DOHH2 (cell line): ENCODE measurements around the gene ERC2.

Experiments used
- H3F3A ChIP-seq: fragments of 200-600 bp; sonication (generic), shearing (Covaris generic); 2 replicates; pipeline ENCODE4 v1.6.0; 2016; ENCODE audit warnings: antibody characterized with exemption, mild to moderate bottlenecking; ENCODE audit not compliant: control insufficient read depth, insufficient read depth
- H3K27ac ChIP-seq: fragments of 200-600 bp; sonication (generic); 2 replicates; pipeline ENCODE4 v1.5.1; 2014; ENCODE audit warnings: low read depth, mild to moderate bottlenecking, low read length, moderate library complexity
- H3K27me3 ChIP-seq: fragments of 200-600 bp; sonication (generic); 2 replicates; pipeline ENCODE4 v1.6.1; 2014; ENCODE audit warnings: mild to moderate bottlenecking, low read length, mixed read lengths; ENCODE audit not compliant: control insufficient read depth
- H3K36me3 ChIP-seq: fragments of 200-600 bp; sonication (generic); 2 replicates; pipeline ENCODE4 v1.6.1; 2014; ENCODE audit warnings: mild to moderate bottlenecking, low read length, moderate library complexity, mixed read lengths; ENCODE audit not compliant: control insufficient read depth
- H3K4me1 ChIP-seq: fragments of 200-600 bp; sonication (generic); 2 replicates; pipeline ENCODE4 v1.6.1; 2014; ENCODE audit warnings: mild to moderate bottlenecking, low read length, mixed read lengths; ENCODE audit not compliant: control insufficient read depth
- H3K4me2 ChIP-seq: fragments of 200-600 bp; sonication (generic); 2 replicates; pipeline ENCODE4 v1.6.0; 2014; ENCODE audit warnings: mild to moderate bottlenecking, low read length, moderate library complexity
- H3K4me3 ChIP-seq: fragments of 200-600 bp; sonication (generic); 2 replicates; pipeline ENCODE4 v1.5.1; 2014; ENCODE audit warnings: mild to moderate bottlenecking, low read length, mixed read lengths
- H3K79me2 ChIP-seq: fragments of 200-600 bp; sonication (generic); 2 replicates; pipeline ENCODE4 v1.6.1; 2014; ENCODE audit warnings: mild to moderate bottlenecking, low read length, mixed read lengths; ENCODE audit not compliant: control insufficient read depth
- H3K9me2 ChIP-seq: fragments of 200-600 bp; sonication (generic); replicated peaks from 2 replicates; pipeline ENCODE4 v1.6.1; 2014; ENCODE audit warnings: mild to moderate bottlenecking, low read length, mixed read lengths; ENCODE audit not compliant: control insufficient read depth
- H3K9me3 ChIP-seq: fragments of 200-600 bp; sonication (generic); 2 replicates; pipeline ENCODE4 v1.6.1; 2014; ENCODE audit warnings: antibody characterized with exemption, low read length, mixed read lengths; ENCODE audit not compliant: control insufficient read depth, insufficient read depth
- H4K20me1 ChIP-seq: fragments of 200-600 bp; sonication (generic); 2 replicates; pipeline ENCODE4 v1.6.0; 2014; ENCODE audit warnings: low read depth, mild to moderate bottlenecking, antibody characterized with exemption, low read length, moderate library complexity; ENCODE audit not compliant: control insufficient read depth, insufficient read depth
- EZH2phosphoT487 ChIP-seq: fragments of 200-600 bp; sonication (generic); IDR thresholded peaks from 2 replicates; pipeline ENCODE4 v1.6.1; 2017; ENCODE audit warnings: borderline replicate concordance, mild to moderate bottlenecking, antibody characterized with exemption, low read length, moderate library complexity, mixed read lengths
- TF ChIP-seq, protein P1 (sequence below): fragments of 200-600 bp; sonication (generic); IDR thresholded peaks from one replicate; pipeline ENCODE4 v1.5.1; 2014; ENCODE audit warnings: antibody characterized with exemption, mild to moderate bottlenecking, low read depth, low read length; ENCODE audit not compliant: poor library complexity, severe bottlenecking

ERC2 gene

GRCh38 chr3:56366641-56367162 is 101.6 kb downstream of the ERC2 start:
- no peak overlapping the region for H3K4me3 ChIP-seq
- H3K36me3 ChIP-seq = no peaks in the 10 kb centered on the region
- H3K9me2 ChIP-seq = no peaks in the 10 kb centered on the region
- no peaks in the 10 kb centered on the region for H3K27me3 ChIP-seq
- TF ChIP-seq, protein P1, sequence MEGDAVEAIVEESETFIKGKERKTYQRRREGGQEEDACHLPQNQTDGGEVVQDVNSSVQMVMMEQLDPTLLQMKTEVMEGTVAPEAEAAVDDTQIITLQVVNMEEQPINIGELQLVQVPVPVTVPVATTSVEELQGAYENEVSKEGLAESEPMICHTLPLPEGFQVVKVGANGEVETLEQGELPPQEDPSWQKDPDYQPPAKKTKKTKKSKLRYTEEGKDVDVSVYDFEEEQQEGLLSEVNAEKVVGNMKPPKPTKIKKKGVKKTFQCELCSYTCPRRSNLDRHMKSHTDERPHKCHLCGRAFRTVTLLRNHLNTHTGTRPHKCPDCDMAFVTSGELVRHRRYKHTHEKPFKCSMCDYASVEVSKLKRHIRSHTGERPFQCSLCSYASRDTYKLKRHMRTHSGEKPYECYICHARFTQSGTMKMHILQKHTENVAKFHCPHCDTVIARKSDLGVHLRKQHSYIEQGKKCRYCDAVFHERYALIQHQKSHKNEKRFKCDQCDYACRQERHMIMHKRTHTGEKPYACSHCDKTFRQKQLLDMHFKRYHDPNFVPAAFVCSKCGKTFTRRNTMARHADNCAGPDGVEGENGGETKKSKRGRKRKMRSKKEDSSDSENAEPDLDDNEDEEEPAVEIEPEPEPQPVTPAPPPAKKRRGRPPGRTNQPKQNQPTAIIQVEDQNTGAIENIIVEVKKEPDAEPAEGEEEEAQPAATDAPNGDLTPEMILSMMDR = no peak
- TF ChIP-seq EZH2phosphoT487 = no peak
- H3K4me1 ChIP-seq = no peaks in the 10 kb centered on the region
- no peak overlapping the region for H3K27ac ChIP-seq
- H3K4me2 ChIP-seq = no peak overlapping the region
- no peaks in the 10 kb centered on the region for H3K9me3 ChIP-seq
- no peaks in the 10 kb centered on the region for H3F3A ChIP-seq
- no peaks in the 10 kb centered on the region for H3K79me2 ChIP-seq
- H4K20me1 ChIP-seq = no peaks in the 10 kb centered on the region

DNA sequence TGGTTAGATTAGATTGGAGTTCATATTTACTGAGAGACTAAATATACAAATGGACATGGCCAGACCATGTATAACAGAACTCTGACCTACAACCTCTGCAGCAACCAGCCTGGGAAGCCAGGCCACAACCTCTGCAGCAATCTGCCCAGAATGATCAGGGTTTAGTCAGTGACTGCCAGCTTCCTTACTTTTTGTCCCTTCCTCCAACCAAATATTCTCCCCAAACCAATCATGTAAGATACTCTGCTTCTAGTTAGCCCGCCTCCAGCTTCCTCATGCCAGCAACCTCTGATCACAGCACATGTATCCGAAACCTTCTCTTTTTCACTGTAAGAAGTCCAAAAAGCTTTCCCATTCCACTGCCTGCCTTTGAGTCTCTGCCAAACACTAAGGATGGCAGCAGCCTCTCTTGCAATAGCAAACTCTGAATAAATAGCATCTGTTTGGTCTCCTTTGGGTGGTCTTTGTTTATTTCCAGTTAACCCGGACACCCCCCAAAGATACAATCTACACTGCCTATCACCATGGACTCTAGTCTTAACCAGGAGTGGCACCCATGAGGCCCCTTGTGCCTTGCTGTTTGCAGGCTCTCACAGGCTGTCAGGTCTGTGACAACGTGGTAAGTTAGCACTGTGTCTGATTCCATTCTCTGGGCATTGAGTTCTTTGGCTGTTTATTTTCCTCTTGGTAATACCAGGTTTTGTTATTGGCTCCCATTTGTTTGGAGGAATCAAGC is 102.2 kb downstream of the ERC2 start:
- Histone ChIP-seq H3K4me1 (no peaks in the 10 kb centered on the region), H3K79me2 (no peaks in the 10 kb centered on the region)

DNA sequence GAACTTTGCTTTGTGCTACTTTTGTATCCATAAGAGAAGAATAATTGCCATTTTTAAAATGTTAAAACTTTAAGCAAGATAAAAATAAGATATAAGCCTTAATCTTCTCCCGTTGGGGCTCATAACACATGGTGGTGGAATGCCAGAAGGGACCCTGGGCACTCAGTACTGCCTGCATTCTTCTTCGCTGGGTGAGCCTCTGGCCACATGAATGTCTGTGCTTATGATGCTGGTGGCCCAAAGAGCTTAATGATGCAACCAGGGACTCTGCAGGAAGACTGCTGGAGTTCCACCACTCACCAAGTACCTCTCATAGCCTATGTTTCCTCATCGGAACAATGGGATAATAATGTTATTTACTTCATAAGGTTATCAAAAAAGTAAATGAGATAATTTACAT is 103.6 kb downstream of the ERC2 start:
- H3K9me3 ChIP-seq = no peaks in the 10 kb centered on the region
- H3K79me2 ChIP-seq = no peaks in the 10 kb centered on the region
- H3K9me2 ChIP-seq = no peaks in the 10 kb centered on the region
- H3K4me1 ChIP-seq = no peaks in the 10 kb centered on the region
- no peaks in the 10 kb centered on the region for H4K20me1 ChIP-seq
- H3K27ac ChIP-seq = no peak overlapping the region
- TF ChIP-seq, protein P1 = no peak
- no peak for TF ChIP-seq EZH2phosphoT487
- no peaks in the 10 kb centered on the region for H3K27me3 ChIP-seq
- no peak overlapping the region for H3K4me2 ChIP-seq
- H3K4me3 ChIP-seq = no peak overlapping the region
- H3F3A ChIP-seq = no peaks in the 10 kb centered on the region
- no peaks in the 10 kb centered on the region for H3K36me3 ChIP-seq

More for the DNA sequence above, 102.2 kb downstream of the ERC2 start:
- Histone ChIP-seq H3K36me3 (no peaks in the 10 kb centered on the region), H3K9me2 (no peaks in the 10 kb centered on the region), H3K9me3 (no peaks in the 10 kb centered on the region), H3K27me3 (no peaks in the 10 kb centered on the region), H4K20me1 (no peaks in the 10 kb centered on the region), H3K4me3 (no peak overlapping the region), H3K4me2 (no peak overlapping the region), H3F3A (no peaks in the 10 kb centered on the region), H3K27ac (no peak overlapping the region)
- TF ChIP-seq, protein P1 = no peak
- no peak for TF ChIP-seq EZH2phosphoT487
